HS-5 (cell line): ENCODE data around the gene FOS.
A peak's percentile ranks its signal among the peaks of the same experiment; 100 is the strongest.
"Not testable (repeated sequence)": the region's sequence is repeated elsewhere in the genome, so short reads cannot be mapped to it uniquely, and the experiment has no call there.

Source experiments
- DNase-seq: peaks from one replicate; pipeline ENCODE4 v3.0.0-alpha.2; 2012; ENCODE audit warnings: low read depth

FOS gene

DNA sequence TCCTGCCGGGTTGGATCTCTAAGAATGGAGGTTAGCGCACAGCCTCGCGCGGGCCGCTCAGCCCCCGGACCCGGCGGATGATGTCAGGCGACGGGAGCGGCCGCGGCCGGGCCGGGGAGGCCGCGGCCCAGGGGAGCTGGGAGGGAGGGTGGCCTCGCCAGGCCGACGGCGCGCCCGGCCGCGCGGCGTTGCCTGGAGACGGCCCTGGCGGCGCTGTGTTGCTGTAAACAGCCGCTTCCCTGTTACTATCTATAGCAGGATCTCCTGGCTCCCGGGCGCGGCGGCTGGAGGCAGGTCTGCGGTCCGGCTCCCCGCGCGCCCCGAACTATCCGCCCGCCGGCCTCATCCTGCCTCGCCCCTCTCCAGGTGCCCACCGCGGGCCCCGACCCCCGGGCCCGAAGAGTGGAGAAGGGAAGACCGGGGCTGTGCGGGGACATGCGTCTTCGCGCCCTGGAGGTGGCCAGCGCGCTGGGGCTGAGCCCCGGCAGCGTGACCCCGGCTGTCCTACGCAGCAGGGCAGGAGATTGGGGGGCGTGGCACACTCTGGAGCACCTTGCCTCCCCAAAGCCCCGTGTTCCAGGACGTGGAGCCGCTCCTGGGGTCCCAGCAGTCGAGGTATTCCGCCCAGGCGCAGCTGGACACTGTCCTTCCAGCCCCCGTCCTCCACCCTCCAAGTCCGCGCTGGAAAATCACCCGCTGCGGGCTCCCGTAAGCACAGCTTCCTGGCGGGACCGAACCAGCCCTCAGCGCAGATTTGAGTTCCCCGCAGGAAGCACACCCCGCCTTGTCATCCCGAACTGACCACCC lies 1.4 kb upstream of the FOS start:
- DNase-seq, result no peak

- DNase-seq, result no peak
Observed at GRCh38 chr14:75277815-75278421, 710 bp upstream of the FOS start.

GRCh38 chr14:75279153-75279762 lies 630 bp downstream of the FOS start:
- DNase-seq, result no peak

- DNase-seq, result no peak
Observed at GRCh38 chr14:75279763-75280290, 1.2 kb downstream of the FOS start.

- no peak for DNase-seq
Observed at GRCh38 chr14:75280291-75280830, 1.7 kb downstream of the FOS start.

- no peak for DNase-seq
Observed at GRCh38 chr14:75280831-75281653, 2.4 kb downstream of the FOS start.

GRCh38 chr14:75281654-75282019 lies 3.0 kb downstream of the FOS start:
- no peak for DNase-seq

DNA sequence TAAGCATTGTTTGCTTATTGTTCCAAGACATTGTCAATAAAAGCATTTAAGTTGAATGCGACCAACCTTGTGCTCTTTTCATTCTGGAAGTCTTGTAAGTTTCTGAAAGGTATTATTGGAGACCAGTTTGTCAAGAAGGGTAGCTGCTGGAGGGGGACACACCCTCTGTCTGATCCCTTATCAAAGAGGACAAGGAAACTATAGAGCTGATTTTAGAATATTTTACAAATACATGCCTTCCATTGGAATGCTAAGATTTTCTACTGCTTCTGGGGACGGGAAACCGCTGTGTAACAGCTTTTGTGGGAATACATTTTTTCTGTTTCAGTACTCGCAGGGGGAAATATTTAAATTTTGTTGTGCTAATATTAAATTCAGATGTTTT lies 3.5 kb downstream of the FOS start:
- no peak for DNase-seq

DNA sequence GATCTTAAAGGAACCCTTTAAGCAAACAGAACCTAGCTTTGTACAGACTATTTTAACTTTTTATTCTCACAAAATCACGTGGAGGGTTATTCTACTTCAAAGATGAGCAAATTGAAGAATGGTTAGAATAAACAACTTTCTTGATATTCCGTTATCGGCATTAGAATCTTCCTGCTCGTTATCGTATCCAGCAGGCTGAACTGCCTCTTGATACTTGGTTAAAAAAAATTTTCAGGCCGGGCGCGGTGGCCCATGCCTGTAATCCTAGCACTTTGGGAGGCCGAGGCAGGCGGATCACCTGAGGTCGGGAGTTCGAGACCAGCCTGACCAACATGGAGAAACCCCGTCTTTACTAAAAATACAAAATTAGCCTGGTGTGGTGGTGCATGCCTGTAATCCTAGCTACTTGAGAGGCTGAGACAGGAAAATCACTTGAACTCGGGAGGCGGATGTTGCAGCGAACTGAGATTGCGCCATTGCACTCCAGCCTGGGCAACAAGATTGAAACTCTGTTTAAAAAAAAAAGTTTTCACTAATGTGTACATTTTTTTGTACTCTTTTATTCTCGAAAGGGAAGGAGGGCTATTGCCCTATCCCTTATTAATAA lies 4.0 kb downstream of the FOS start:
- DNase-seq, result not testable (repeated sequence)

GRCh38 chr14:75283162-75283832 lies 4.7 kb downstream of the FOS start:
- DNase-seq, result no peak

GRCh38 chr14:75283833-75284563 lies 5.4 kb downstream of the FOS start:
- DNase-seq, result no peak

GRCh38 chr14:75285331-75285730 lies 6.7 kb downstream of the FOS start:
- no peak for DNase-seq

DNA sequence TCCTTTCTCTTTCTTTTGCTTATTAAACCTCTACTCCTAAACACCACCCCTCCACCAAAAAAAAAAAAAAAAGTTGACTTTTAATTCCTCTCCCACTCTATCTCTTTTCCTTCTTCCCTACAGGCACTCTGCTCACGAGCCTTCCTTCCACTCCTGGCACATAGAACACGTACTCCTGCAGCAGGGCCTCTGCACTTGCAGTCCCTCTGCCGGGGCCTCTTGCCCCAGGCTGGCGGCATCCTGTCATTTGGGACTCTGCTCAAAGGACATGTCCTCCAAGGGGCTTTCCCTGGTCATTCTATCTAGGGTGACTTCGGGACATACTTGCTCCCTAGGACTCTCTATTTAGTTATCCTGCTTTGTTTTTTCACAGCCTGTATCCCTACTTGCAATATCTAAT lies 7.7 kb downstream of the FOS start:
- no peak for DNase-seq

DNA sequence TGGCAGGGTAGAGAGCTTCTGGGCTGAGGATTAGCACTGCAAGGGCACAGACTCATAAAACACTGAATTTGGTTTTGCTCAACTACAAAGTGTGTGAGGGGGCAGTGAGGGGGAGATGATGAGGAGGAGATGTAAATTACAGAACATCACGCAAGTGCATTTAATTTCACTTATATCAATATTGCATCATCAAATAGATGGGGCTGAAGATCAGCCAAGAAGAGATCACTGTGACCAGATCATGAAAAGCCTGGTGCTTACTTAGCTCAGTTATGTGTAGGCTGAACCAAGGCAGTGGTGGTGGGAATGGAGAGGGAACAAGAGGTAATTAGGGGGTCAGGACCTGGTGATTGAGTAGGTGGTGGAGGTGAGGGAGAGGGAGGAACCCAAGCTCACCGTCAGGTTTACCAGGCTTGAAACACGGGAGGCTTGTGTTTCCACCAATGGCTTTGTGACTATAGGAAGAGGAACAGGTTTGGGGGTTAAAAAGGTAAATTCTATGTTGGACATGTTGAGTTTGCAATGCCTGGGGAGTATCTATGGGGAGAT lies 11.3 kb downstream of the FOS start:
- no peak for DNase-seq

DNA sequence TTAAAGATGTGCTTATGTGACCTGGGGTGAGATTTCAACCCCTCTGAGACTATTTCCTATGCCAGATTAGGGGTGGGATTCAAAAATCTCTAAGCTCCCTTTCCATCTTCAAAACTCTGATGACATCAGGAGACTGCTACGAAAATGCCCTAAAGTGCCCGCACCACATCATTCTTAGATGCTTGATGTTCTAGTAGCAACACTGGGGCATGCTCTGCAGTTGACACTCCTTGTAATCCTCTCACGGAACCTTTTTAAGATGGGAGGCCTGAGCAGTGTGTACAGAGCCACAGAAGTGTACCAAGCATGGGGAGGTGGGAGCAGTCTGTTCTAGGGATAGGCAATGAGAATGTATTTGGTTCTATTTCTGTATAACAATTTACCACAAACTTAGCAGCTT lies 12.2 kb downstream of the FOS start:
- no peak for DNase-seq

DNA sequence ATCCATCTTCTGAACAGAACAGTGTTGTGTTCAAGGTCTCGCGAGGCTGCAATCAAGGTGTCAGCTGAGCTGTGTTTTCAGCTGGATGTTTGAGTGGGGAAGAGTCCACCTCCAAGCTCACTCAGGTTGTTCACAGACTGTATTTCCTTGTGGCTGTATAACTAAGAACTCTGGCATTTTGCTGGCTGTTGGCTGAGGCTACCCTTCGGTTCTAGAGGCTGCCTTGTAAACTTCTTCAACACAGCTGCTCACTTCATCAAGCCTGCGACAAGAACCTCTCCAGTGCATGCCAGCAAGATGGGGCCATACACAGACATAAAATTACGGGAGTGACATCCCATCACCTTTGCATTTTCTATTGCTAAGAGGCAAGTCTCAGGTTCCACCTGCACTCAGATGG lies 12.7 kb downstream of the FOS start:
- DNase-seq, result no peak

DNA sequence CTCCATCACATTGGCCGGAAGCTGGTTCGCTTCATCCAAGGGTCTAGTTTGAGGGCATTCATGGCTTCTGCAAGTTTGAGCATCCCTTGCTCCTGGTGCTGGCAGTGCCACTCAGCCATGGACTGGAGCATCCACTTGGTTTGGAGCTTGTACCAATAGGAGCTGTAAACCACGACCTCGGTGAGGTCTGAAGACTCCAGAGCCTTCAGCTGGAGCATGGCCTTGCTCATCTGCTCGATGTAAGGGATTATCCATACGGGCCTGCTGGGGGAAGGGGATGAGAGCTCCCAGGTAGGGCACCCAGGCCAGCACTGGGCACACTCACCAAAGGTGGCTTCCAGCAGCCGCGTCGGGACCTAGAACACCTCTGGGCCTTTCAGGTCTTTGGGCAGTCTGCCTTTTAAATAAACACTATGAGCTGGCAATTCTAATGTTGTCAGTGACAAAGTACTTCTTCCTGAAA lies 13.5 kb downstream of the FOS start:
- DNase-seq, result no peak

- no peak for DNase-seq
Observed at GRCh38 chr14:75292886-75293285, 14.3 kb downstream of the FOS start.

- peak; percentile 72 for DNase-seq
Observed at GRCh38 chr14:75293920-75294648, 15.5 kb downstream of the FOS start.
